ENCODE measurements around the gene TBATA.

The TBATA gene, protein sequence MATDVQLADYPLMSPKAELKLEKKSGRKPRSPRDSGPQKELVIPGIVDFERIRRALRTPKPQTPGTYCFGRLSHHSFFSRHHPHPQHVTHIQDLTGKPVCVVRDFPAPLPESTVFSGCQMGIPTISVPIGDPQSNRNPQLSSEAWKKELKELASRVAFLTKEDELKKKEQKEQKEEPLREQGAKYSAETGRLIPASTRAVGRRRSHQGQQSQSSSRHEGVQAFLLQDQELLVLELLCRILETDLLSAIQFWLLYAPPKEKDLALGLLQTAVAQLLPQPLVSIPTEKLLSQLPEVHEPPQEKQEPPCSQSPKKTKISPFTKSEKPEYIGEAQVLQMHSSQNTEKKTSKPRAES

DNA sequence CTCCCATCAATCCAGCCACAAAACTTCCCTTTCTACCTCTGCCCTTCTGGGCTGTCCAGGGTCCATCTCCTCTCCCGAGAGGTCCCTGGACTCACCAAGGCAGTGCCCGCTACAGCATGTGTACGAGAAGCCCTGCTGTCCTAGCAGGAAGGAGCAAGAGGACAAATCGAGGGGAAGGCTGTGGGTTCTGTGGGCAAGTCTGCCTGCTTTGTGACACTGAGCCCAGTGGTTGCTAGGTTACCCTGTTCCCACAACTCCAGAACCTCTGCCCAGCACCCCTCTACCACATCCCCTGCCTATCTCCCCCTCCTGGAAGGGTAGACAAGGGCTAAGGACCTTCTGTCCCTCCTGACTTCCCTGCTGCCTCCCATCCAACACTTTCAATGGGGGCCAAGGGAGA, at the start of gene TBATA:
Gene TBATA (minus strand): TSS at position 188 of the 400 bp plus-strand sequence. CDS start 1,998 bp downstream, outside the sequence.
- H3K4me3 ChIP-seq (ENCODE audit: low read length), result no peak within 1 kb of the TSS
- TF ChIP-seq ZNF274 (IDR thresholded peaks at IDR 0.05; ENCODE audit: low read depth, low read length), result no peak

DNA sequence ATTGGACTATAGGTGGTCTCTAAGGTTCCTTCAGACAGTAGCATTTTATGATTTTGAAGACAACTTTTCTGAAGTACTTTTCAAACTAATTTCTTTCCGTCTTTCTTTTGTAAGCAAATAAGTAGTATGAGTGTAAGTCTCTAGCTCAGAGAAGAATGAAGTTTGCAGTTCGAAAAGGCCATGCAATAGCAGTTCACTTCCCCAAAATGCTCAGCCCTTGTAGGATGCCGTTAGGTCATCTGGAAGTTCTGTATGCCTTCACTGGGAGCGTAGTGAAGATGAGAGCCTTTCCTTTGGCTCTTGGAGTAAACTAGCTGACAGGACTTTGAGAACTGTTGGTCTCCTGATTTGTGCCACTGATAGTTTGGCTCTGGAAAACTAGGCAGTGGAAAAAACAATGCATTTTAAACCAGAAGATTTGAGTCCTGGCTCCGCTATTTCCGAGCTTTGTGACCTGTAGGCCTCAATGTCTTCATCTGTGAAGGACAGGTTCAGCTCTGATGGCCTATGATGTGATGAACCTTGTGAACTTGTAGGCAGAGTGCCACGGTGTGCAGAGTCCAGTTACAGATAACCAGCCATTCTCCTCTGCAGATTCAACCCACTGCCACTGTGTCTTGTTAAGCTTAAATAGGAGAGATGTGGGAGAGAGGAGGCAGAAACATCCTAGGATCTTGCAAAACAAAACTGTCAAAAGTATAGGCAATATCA, 49.4 kb upstream of the TBATA start:
- TF ChIP-seq ZNF274 (IDR thresholded peaks at IDR 0.05; ENCODE audit: low read depth, low read length), result no peak
- no peak overlapping the region for H3K4me3 ChIP-seq (ENCODE audit: low read length)

DNA sequence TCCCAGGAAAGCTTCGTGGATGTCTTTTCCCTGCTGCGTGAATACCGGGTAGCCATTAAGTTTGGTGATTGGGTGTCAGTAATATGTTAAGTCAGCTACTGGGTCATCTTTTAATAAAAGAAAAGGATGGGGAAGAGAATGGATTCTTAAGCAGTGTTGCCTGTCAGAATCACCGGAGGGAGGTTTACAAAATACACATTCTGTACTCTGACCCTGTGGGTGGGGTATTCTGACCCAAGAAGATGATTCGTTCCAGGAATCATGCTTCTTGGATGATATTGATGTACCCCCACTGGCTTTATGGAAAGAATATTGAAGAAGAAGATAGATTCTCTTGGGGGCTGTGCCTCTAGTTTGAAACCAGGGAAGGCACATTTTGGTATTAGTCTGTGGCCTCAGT, 48.8 kb upstream of the TBATA start:
- TF ChIP-seq ZNF274 (IDR thresholded peaks at IDR 0.05; ENCODE audit: low read depth, low read length), result no peak
- no peak overlapping the region for H3K4me3 ChIP-seq (ENCODE audit: low read length)

DNA sequence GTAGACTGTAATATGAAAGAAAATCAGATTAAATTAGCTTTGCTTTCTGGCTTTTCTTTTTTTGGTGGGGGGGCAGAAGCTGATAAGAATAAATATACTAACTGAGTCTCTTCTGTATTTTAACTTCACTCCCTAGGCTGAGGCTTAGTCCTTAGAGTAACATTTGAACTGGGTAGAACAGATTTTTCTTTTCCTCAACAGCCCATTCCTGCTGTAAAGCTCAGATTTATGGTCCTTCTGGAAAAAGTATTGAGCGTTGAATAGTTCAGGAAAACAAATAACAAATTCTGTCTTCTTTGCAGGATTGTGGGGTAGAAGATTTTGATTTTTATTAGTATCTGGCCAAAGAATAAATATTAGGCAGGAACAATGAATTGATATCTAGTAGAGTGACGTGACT, 48.4 kb upstream of the TBATA start:
- TF ChIP-seq ZNF274 (IDR thresholded peaks at IDR 0.05; ENCODE audit: low read depth, low read length), result no peak
- no peak overlapping the region for H3K4me3 ChIP-seq (ENCODE audit: low read length)

DNA sequence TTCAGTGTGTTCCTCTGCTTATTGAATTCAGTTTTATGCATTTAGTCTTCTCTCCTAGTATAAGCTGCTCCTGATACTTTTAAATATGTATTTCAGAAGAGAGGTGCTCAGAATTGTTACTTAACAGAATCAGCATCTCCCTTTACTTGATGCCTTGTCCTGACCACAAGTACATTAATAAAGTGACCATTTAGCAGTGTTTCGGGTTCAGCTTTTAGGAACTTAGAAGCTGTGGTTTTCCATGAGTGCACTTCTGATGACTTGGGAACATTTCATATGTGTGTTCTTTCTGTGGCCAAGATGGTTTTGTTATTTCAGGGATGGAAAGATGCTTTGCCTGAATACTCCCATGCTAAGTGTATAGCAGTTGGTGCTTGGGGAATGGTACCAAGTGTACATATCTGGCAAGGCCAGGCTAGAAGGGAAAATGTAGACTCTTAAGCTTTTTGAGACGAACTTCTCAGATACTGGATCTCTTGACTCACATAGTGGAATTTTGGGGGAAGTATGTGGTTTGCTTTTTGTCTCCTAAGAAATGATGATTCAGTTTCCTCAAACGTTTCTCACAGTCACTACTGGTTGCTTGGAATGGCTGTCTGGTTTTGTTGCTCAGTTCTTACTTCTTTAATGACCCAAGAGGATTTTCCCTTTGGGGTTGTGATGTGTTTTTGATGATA, 47.8 kb upstream of the TBATA start:
- TF ChIP-seq ZNF274 (IDR thresholded peaks at IDR 0.05; ENCODE audit: low read depth, low read length), result no peak
- no peak overlapping the region for H3K4me3 ChIP-seq (ENCODE audit: low read length)

DNA sequence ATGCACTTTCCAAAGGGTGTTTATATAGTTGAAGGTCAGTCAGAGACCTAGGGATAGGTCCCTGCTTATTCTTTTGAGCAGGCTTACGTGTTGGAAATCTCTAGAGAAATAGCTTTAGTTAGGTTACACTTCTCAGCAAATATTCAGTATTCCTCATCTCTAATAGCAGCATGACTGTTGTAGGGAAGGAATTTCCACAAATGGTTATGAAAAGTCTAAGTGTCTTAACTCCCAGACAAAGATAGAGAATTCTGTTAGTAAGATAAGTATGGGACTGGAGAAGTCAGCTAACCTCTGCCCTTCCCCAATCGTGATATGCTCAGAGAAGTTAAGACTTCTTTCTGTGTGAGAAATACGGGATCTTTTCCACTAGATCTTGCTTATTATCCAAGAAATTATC, 47.0 kb upstream of the TBATA start:
- H3K4me3 ChIP-seq (ENCODE audit: low read length), result no peak overlapping the region
- TF ChIP-seq ZNF274 (IDR thresholded peaks at IDR 0.05; ENCODE audit: low read depth, low read length), result no peak

DNA sequence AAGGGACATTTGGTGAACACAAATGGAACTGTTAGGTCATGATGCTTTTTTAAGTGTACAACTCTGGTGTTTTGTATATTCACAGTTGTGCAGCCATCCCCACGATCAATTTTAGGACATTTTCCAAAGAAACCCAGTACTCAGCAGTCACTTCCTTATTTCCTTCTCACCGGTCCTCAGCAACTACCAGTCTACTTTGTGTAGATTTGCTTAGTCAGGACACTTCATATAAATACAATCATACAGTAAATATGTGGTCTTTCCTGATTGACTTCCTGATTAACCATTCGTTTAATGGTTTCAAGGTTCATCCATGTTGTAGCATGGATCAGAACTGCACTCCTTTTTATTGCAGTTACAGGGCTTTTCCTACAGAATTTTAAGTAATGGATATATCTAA, 45.0 kb upstream of the TBATA start:
- no peak overlapping the region for H3K4me3 ChIP-seq (ENCODE audit: low read length)
- no peak for TF ChIP-seq ZNF274 (IDR thresholded peaks at IDR 0.05; ENCODE audit: low read depth, low read length)

DNA sequence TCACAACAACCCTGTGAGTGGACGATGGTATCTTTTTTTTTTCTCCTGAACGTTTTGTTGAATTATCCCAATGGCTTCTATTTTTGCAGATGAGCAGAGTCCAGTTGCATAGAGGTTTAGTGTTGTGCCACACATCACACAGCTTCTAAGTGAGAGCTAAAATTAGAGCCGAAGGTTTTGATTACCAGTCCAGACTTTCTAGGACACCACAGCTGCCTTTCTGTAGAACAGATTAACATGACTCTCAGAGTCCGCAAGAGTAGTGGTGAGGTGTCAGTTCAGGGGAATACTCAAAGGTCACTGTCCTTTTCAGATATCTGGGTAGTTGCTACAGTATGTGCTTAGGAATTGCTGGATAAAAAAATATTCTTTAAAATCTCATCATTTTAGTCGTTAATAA, 44.4 kb upstream of the TBATA start:
- TF ChIP-seq ZNF274 (IDR thresholded peaks at IDR 0.05; ENCODE audit: low read depth, low read length), result no peak
- no peak overlapping the region for H3K4me3 ChIP-seq (ENCODE audit: low read length)

DNA sequence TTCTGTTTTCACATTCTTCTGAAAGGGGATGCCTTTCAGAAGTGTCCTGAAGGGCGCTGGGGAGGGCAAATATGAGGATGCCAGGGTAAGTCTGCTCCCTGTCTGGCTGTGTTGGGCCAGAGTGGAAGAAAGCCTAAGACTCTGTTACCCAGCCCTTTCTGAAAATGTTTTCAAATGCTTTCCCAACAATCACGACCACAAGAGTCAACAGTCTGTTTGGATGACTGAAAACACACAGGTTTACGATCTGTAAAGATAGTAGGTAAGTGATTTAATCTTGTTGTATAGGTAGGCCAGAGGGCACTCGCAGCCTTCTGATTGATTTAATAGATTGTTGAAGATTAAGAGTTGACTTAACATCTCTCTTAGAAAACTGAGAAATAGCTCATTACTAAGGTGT, 43.7 kb upstream of the TBATA start:
- no peak for TF ChIP-seq ZNF274 (IDR thresholded peaks at IDR 0.05; ENCODE audit: low read depth, low read length)
- H3K4me3 ChIP-seq (ENCODE audit: low read length), result no peak overlapping the region

DNA sequence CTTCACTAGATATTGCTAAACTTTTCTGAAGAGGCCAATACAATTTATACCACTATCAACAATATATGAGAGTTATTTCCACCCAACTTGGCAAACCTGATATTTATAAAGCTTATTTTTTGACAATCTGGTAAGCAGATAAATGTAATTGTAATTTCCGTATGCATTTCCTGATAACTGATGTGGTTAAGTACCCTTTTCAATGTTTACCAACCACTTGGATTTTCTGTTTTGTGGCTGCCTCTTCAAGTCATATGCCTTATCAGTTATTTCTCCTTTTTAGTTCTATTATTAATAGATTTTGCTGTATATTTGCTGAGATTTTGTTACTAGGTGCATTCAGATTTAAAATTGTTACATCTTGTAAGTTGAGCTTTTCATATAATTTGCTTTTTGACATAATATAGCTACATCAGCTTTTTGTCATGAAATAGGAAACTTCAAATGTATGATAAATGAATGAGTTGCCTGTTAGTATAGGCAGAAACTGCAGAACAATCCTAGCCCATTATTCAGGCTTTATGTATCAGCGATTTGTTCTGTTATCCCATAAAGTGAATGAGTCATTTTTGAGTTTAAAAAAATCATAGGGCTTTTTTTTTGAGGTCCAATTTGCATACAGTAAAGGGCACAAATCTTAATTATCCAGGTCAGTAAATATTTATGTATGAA, 42.0 kb upstream of the TBATA start:
- no peak overlapping the region for H3K4me3 ChIP-seq (ENCODE audit: low read length)
- TF ChIP-seq ZNF274 (IDR thresholded peaks at IDR 0.05; ENCODE audit: low read depth, low read length), result no peak

DNA sequence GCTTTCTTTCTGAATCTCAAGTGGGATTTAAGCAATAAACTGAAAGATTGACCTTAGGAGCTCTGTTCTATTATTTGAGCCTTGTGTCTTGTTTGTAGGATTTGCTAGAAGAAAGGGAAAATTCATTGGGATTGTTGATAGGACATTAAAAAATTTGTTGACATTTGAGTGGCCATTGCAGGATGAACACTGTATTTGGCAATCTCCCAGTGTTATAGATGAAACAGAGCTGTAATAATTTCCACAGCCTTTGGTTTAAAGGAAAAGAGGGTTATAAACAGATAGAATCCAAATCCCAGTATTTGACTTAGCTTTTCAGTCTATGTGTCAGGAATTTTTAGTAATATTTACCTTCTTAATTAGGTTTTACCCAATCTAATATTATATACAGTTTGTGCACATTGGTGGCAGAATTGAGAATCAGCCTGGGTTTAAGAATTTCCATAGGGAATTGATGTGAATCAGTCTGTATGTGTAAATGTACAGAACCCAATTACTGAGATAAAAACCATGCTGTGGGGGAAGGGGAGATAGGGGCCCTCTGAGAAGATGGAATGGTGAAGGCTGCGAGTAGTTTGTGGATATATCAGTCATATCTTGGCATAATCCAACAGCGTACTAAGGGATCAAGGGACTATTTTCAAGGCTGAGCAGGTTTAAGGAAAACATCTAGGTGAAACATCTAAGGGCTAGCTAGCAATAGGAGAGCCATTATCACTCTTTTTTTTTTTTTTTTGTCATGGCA, 37.1 kb upstream of the TBATA start:
- no peak overlapping the region for H3K4me3 ChIP-seq (ENCODE audit: low read length)
- TF ChIP-seq ZNF274 (IDR thresholded peaks at IDR 0.05; ENCODE audit: low read depth, low read length), result no peak

DNA sequence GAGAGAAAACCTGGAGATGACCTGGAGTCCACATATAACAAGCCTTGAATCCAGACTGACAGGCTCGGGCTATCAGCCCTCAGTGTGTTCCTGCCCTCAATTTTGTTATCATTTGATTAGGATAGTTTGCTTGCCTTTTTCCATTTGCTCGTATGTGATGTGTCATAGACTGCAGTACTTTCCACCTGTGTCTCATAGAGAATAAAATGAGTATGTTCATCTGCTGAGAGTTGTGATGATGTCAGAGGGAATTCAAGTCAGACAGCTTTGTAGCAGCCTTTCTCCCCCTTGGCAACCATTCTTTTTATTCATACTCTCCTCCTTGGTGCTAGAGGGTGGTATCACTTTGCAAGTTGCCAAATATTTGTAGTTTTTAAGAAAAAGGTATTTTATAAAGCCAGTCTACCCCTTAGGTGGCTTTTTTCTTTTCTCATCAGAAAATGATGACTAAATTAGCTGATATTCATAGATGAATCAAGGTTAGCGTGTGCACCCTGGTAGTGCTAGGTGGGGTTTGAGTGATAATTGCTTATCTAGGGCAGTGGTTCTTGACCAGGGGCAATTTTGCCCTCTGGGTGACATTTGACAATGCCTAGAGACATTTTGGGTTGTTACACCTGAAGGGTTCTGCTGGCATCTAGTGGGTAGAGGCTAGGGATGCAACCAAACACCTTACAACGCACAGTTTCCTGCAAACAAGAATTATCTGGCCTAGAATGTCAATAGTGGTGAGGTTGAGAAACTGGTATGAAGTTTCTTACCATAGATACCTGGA, 36.0 kb upstream of the TBATA start:
- H3K4me3 ChIP-seq (ENCODE audit: low read length), result no peak overlapping the region
- TF ChIP-seq ZNF274 (IDR thresholded peaks at IDR 0.05; ENCODE audit: low read depth, low read length), result no peak

All from GM08714 (cell line).